Erythroblast (primary cell): ENCODE data around the gene RFTN2.

Experiments
- GATA1 ChIP-seq: IDR thresholded peaks from 2 replicates; pipeline ENCODE4 v1.6.1; 2011; ENCODE audit warnings: low read depth, mild to moderate bottlenecking, control low read depth, low read length, moderate library complexity
- POLR2A ChIP-seq: IDR thresholded peaks from 2 replicates; pipeline ENCODE4 v1.6.1; 2011; ENCODE audit warnings: mild to moderate bottlenecking, low read length

GRCh38 chr2:197705121-197705911 lies 29.9 kb upstream of the RFTN2 start, which contains the start of gene MARS2:
- TF ChIP-seq GATA1 (no peak), POLR2A (peak; percentile 68)
